ENCODE results near the gene CCDC47. TPM values are rescaled to one million over a fixed set of nuclear protein-coding genes. Genes with fewer than 3 reads are reported as not detected.
"Not testable (repeated sequence)": the region's sequence is repeated elsewhere in the genome, so short reads cannot be mapped to it uniquely, and the experiment has no call there.

CCDC47 gene
- total and polyA plus RNA-seq, 4 donors, result 68.9 to 85.7 (median 75.3) TPM

DNA sequence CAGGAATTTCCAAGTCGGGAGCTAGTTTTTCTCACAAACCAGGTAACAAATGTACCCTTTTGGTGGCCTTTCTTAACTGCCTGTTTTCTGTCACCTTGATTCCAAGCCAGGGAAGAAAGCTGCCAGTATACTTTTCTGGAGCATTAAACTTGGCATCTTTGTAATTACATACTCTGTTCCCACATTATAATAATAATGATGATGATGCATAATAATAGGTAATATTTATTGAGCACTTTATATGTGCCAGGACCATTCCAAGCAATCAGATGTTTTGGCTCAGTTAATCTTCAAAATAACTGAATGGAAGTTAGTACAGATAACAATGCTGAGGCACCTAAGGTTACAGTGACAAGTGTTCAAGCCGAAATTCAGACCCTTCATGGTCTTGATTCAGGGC, 42.7 kb upstream of the CCDC47 start:
- H3K27ac ChIP-seq (ENCODE audit: low read depth, low read length), result no peak overlapping the region
- no peak overlapping the region for H3K4me3 ChIP-seq (ENCODE audit: low read depth, low read length)
- no peaks in the 10 kb centered on the region for H3K27me3 ChIP-seq (ENCODE audit: control insufficient read depth, insufficient read depth, low read length)
- 90% methylated on average over 2 of the region's 2 CpGs for WGBS (ENCODE audit: insufficient coverage)
- H3K9me3 ChIP-seq (ENCODE audit: control insufficient read depth, insufficient read depth, low read length), result no peaks in the 10 kb centered on the region
- H3K4me1 ChIP-seq (ENCODE audit: control insufficient read depth, insufficient read depth, low read length), result no peaks in the 10 kb centered on the region
- H3K36me3 ChIP-seq (ENCODE audit: control insufficient read depth, insufficient read depth, low read length), result peaks cover 87% of the 10 kb centered on the region
- DNase-seq (ENCODE audit: low read depth in 4 of 6, low spot score in 6 of 6), result no peak

DNA sequence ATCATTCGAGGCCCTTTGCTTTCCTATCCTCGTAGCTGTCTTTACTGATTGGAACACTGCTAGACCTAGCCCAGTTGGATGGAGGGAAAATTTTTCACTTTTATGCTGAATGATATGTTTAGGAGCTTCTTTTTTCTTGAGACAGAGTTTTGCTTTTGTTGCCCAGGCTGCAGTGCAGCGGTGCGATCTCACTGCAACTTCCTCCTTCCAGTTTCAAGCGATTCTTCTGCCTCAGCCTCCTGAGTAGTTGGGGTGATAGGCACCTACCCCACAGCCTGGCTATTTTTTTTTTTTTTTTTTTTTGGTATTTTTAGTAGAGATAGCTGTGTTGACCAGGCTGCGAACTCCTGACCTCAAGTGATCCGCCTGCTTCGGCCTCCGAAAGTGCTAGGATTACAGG, 36.6 kb upstream of the CCDC47 start:
- H3K4me3 ChIP-seq (ENCODE audit: low read depth, low read length), result no peak overlapping the region
- DNase-seq (ENCODE audit: low read depth in 4 of 6, low spot score in 6 of 6), result no peak
- H3K36me3 ChIP-seq (ENCODE audit: control insufficient read depth, insufficient read depth, low read length), result peaks cover 50% of the 10 kb centered on the region
- no peaks in the 10 kb centered on the region for H3K9me3 ChIP-seq (ENCODE audit: control insufficient read depth, insufficient read depth, low read length)
- H3K4me1 ChIP-seq (ENCODE audit: control insufficient read depth, insufficient read depth, low read length), result no peaks in the 10 kb centered on the region
- WGBS (ENCODE audit: insufficient coverage), result 90% methylated on average over 2 of the region's 9 CpGs
- H3K27me3 ChIP-seq (ENCODE audit: control insufficient read depth, insufficient read depth, low read length), result no peaks in the 10 kb centered on the region
- H3K27ac ChIP-seq (ENCODE audit: low read depth, low read length), result no peak overlapping the region

DNA sequence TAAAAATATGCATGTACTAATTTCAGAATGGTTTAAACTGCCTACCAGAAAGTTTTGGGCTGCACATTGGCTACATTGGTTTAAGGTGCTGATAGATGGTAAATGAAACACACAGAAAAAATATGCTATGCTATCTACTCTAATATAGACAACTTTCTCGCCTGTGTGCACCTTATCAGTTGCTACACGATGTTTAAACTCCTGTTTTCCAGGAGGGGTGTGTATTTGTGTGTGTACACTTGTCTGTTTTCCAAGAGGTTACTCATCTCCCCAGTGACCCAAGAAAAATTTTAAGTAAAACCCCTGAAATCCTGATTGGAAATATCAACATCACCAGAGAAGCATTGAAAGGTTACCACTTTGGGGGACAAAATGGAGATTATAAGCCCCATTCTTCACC, 32.2 kb upstream of the CCDC47 start:
- Histone ChIP-seq H3K4me1 (ENCODE audit: control insufficient read depth, insufficient read depth, low read length) (no peaks in the 10 kb centered on the region), H3K36me3 (ENCODE audit: control insufficient read depth, insufficient read depth, low read length) (peaks cover 43% of the 10 kb centered on the region), H3K27me3 (ENCODE audit: control insufficient read depth, insufficient read depth, low read length) (no peaks in the 10 kb centered on the region), H3K9me3 (ENCODE audit: control insufficient read depth, insufficient read depth, low read length) (no peaks in the 10 kb centered on the region), H3K27ac (ENCODE audit: low read depth, low read length) (no peak overlapping the region), H3K4me3 (ENCODE audit: low read depth, low read length) (no peak overlapping the region)
- no peak for DNase-seq (ENCODE audit: low read depth in 4 of 6, low spot score in 6 of 6)
- no CpG with 5 or more reads among the region's 2 CpGs for WGBS (ENCODE audit: insufficient coverage)

DNA sequence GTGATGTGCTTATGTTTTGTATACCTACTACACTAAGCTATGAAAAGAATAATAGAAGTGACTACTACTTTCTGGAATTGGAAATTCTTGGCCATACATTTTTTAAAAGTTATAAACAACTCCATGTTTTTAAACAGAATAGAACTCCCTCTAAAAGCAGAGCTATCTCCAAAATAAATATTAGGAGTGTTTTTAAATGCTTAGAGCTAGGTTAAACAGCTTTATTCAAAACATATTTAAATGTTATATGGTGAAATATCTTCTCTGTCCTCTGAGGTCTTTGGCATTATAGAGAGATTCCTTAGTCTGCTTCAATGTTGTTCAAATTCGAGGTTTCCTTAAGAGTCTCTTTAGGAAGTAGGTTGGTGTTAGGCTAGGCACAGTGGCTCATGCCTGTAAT, 30.9 kb upstream of the CCDC47 start:
- WGBS (ENCODE audit: insufficient coverage), result 100% methylated on average over 1 of the region's 1 CpG

DNA sequence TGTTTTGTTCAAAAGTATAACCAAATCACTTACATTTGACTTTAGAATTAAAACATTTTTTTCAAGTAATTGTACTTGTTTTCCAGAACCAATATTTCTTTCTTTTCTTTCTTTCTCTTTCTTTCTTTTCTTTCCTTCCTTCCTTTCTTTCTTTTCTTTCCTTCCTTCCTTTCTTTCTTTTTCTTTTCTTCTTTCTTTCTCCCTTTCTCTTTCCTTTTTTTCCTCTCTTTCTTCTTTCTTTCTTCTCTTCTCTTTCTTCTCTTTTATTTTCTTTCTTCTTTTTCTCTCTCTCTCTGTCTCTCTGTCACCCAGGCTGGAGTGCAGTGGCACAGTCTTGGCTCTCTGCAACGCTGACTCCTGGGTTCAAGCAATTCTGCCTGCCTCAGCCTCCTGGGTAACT, 27.4 kb upstream of the CCDC47 start:
- H3K27me3 ChIP-seq (ENCODE audit: control insufficient read depth, insufficient read depth, low read length), result no peaks in the 10 kb centered on the region
- no peak overlapping the region for H3K4me3 ChIP-seq (ENCODE audit: low read depth, low read length)
- H3K36me3 ChIP-seq (ENCODE audit: control insufficient read depth, insufficient read depth, low read length), result peaks cover 44% of the 10 kb centered on the region
- no peak for DNase-seq (ENCODE audit: low read depth in 4 of 6, low spot score in 6 of 6)
- H3K9me3 ChIP-seq (ENCODE audit: control insufficient read depth, insufficient read depth, low read length), result no peaks in the 10 kb centered on the region
- 100% methylated on average over 1 of the region's 1 CpG for WGBS (ENCODE audit: insufficient coverage)
- no peaks in the 10 kb centered on the region for H3K4me1 ChIP-seq (ENCODE audit: control insufficient read depth, insufficient read depth, low read length)
- H3K27ac ChIP-seq (ENCODE audit: low read depth, low read length), result no peak overlapping the region

More for the DNA sequence above, 30.9 kb upstream of the CCDC47 start:
- H3K4me3 ChIP-seq (ENCODE audit: low read depth, low read length), result no peak overlapping the region
- H3K9me3 ChIP-seq (ENCODE audit: control insufficient read depth, insufficient read depth, low read length), result no peaks in the 10 kb centered on the region
- no peaks in the 10 kb centered on the region for H3K27me3 ChIP-seq (ENCODE audit: control insufficient read depth, insufficient read depth, low read length)
- no peaks in the 10 kb centered on the region for H3K4me1 ChIP-seq (ENCODE audit: control insufficient read depth, insufficient read depth, low read length)
- H3K27ac ChIP-seq (ENCODE audit: low read depth, low read length), result no peak overlapping the region
- peaks cover 41% of the 10 kb centered on the region for H3K36me3 ChIP-seq (ENCODE audit: control insufficient read depth, insufficient read depth, low read length)
- no peak for DNase-seq (ENCODE audit: low read depth in 4 of 6, low spot score in 6 of 6)

DNA sequence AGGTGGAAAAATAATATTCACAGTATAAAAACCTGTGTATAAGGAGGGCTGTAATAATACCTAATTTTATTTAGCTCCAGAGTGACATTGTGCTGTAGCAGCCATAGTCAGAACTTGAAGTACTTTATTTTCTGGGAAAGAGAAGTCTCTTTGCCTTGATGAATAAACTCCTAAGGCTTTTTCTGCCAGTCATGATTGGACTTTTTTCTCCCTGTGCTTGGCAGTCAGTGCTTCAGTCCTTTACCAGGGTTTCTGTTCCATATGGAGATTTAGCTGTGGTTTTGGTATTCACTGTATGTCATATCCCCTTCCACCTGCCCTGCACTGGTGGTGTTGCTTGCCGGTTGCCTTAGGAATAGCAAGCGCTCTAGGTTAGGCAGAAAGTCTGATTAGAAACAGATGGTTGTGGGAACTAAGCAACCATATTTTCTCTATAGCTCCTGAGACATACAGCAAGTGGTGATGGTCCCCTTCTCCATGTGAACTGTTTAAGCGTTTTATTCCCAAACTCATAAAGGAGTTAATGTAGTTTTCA, 25.2 kb upstream of the CCDC47 start:
- H3K36me3 ChIP-seq (ENCODE audit: control insufficient read depth, insufficient read depth, low read length), result peaks cover 52% of the 10 kb centered on the region
- no peak for DNase-seq (ENCODE audit: low read depth in 4 of 6, low spot score in 6 of 6)
- H3K9me3 ChIP-seq (ENCODE audit: control insufficient read depth, insufficient read depth, low read length), result no peaks in the 10 kb centered on the region
- no peaks in the 10 kb centered on the region for H3K27me3 ChIP-seq (ENCODE audit: control insufficient read depth, insufficient read depth, low read length)
- no peak overlapping the region for H3K27ac ChIP-seq (ENCODE audit: low read depth, low read length)
- H3K4me1 ChIP-seq (ENCODE audit: control insufficient read depth, insufficient read depth, low read length), result no peaks in the 10 kb centered on the region
- WGBS (ENCODE audit: insufficient coverage), result no CpG with 5 or more reads among the region's 3 CpGs
- no peak overlapping the region for H3K4me3 ChIP-seq (ENCODE audit: low read depth, low read length)

DNA sequence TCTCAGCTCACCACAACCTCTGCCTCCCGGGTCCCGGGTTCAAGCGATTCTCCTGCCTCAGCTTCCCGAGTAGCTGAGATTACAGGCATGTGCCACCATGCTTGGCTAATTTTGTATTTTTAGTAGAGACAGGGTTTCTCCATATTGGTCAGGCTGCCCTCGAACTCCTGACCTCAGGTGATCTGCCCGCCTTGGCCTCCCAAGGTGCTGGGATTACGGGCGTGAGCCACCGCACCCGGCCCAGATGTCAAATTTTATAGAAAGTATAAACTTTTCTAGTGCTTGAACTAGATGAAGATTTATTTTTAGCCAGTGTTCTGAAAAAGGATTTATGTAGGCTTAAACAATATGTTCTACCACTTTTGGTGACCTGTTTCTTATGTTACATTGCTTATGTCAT, 23.0 kb upstream of the CCDC47 start:
- WGBS (ENCODE audit: insufficient coverage), result no CpG with 5 or more reads among the region's 10 CpGs
- not testable (repeated sequence) for H3K4me3 ChIP-seq (ENCODE audit: low read depth, low read length); H3K27me3 ChIP-seq (ENCODE audit: control insufficient read depth, insufficient read depth, low read length); DNase-seq (ENCODE audit: low read depth in 4 of 6, low spot score in 6 of 6); H3K4me1 ChIP-seq (ENCODE audit: control insufficient read depth, insufficient read depth, low read length); H3K9me3 ChIP-seq (ENCODE audit: control insufficient read depth, insufficient read depth, low read length); H3K27ac ChIP-seq (ENCODE audit: low read depth, low read length)
- H3K36me3 ChIP-seq (ENCODE audit: control insufficient read depth, insufficient read depth, low read length), result peaks cover 45% of the 10 kb centered on the region

DNA sequence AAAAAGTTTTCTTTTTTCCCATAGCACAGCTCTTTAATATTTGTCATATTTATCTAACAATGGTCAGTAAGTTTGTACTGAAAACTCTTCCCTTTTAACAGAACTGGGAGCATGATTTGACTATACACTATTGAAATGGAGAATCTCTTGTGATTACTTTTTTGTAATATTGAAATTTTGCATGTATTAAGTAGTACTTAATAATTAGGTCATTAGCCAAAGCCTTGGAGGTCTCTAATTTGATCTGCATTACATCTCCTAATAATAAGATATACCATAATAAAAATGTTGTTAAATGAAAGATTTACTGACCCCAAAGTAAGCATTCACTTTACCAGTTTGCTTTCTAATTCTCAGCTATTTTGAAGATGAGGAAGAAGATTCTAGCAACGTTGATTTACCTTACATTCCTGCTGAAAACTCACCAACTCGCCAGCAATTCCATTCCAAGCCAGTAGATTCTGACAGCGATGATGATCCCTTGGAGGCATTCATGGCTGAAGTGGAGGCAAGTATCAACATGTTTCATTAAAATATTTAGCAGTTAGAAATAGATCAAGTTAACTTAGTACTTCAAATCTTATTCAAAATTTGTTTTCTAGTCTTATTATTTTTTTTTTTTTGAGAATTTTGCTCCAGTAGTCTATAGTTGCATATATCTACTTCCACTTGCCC, 18.8 kb upstream of the CCDC47 start:
- Histone ChIP-seq H3K4me1 (ENCODE audit: control insufficient read depth, insufficient read depth, low read length) (no peaks in the 10 kb centered on the region), H3K27ac (ENCODE audit: low read depth, low read length) (no peak overlapping the region), H3K4me3 (ENCODE audit: low read depth, low read length) (no peak overlapping the region), H3K9me3 (ENCODE audit: control insufficient read depth, insufficient read depth, low read length) (no peaks in the 10 kb centered on the region), H3K27me3 (ENCODE audit: control insufficient read depth, insufficient read depth, low read length) (no peaks in the 10 kb centered on the region), H3K36me3 (ENCODE audit: control insufficient read depth, insufficient read depth, low read length) (peaks cover 67% of the 10 kb centered on the region)
- DNase-seq (ENCODE audit: low read depth in 4 of 6, low spot score in 6 of 6), result no peak
- no CpG with 5 or more reads among the region's 3 CpGs for WGBS (ENCODE audit: insufficient coverage)

DNA sequence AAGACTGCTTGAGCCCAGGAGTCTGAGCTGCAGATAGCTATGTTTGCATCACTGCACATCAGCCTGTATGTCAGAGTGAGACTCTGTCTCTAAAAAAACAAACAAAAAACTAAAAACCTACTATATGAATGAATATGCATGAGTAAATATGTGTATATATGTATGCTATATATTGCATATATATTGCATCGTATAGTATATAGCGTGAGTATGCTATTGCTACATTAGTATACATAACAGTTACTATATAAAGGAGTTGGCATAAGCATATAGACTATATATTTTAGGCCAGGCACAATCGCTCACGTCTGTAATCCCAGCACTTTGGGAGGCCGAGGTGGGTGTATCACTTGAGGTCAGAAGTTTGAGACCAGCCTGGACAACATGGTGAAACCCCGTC, 16.7 kb upstream of the CCDC47 start:
- Histone ChIP-seq H3K27me3 (ENCODE audit: control insufficient read depth, insufficient read depth, low read length) (no peaks in the 10 kb centered on the region), H3K9me3 (ENCODE audit: control insufficient read depth, insufficient read depth, low read length) (no peaks in the 10 kb centered on the region), H3K36me3 (ENCODE audit: control insufficient read depth, insufficient read depth, low read length) (peaks cover 61% of the 10 kb centered on the region), H3K4me1 (ENCODE audit: control insufficient read depth, insufficient read depth, low read length) (no peaks in the 10 kb centered on the region), H3K4me3 (ENCODE audit: low read depth, low read length) (no peak overlapping the region), H3K27ac (ENCODE audit: low read depth, low read length) (no peak overlapping the region)
- 93% methylated on average over 3 of the region's 6 CpGs for WGBS (ENCODE audit: insufficient coverage)
- DNase-seq (ENCODE audit: low read depth in 4 of 6, low spot score in 6 of 6), result no peak

DNA sequence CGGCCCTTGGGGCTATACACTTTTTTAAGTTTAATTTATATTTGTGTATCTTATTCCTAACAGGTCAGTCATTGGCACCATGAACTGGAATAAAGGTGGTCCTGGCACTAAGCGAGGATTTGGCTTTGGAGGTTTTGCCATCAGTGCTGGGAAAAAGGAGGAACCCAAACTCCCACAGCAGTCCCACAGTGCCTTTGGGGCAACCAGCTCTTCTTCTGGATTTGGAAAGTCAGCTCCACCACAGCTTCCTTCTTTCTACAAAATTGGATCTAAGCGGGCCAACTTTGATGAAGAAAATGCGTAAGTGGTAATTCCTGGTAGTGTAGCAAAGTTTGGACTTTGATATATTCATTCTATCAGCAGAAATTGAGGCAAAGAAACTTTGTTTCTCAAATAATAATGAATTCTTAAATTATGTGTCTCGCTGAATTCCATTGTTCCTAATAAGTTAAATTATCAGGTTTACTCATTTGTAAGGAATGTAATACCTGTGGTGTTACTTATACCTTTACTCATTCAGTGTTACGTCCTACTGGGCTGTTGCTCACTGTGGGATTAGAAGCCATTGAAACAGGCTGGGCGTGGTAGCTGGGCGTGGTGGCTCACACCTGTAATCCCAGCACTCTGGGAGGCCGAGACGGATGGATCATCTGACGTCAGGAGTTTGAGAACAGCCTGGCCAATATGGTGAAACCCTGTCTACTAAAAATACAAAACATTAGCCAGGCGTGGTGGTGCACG, 13.7 kb upstream of the CCDC47 start:
- Histone ChIP-seq H3K27ac (ENCODE audit: low read depth, low read length) (no peak overlapping the region), H3K36me3 (ENCODE audit: control insufficient read depth, insufficient read depth, low read length) (peaks cover 47% of the 10 kb centered on the region), H3K27me3 (ENCODE audit: control insufficient read depth, insufficient read depth, low read length) (no peaks in the 10 kb centered on the region), H3K4me3 (ENCODE audit: low read depth, low read length) (no peak overlapping the region), H3K9me3 (ENCODE audit: control insufficient read depth, insufficient read depth, low read length) (no peaks in the 10 kb centered on the region), H3K4me1 (ENCODE audit: control insufficient read depth, insufficient read depth, low read length) (no peaks in the 10 kb centered on the region)
- DNase-seq (ENCODE audit: low read depth in 4 of 6, low spot score in 6 of 6), result no peak
- 100% methylated on average over 7 of the region's 13 CpGs for WGBS (ENCODE audit: insufficient coverage)
